ENCODE measurements around the gene TMEM115. TPM values are rescaled to one million over a fixed set of nuclear protein-coding genes. Genes with fewer than 3 reads are reported as not detected.
A peak's percentile ranks its signal among the peaks of the same experiment; 100 is the strongest.

Gene TMEM115
- total and polyA plus RNA-seq, 3 experiments from 2014 or later = 30.5 to 47.2 (median 33.2) TPM

DNA sequence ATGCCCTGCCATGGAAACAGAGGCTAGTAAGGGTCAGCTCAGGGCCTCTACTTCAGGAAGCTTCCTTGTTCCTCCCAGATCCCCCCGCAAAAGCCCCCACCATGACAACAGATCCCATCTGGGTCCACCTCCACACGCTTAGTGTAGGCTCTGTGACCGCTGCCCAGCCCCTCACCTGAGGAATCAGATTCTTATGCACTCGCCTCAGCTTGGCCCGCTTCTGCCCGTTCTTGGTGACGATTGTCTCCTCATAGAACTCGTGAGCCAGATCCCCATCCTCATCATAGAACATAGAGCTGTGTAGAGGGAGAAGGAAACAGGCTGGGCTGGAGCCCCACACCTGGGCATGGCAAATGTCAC is 33.2 kb downstream of the TMEM115 start:
- Mint-ChIP-seq H3K27ac (peak overlapping the region in 6 of 8 donors; percentile 29 to 70 (median 60)), H3K9me3 (no peaks in the 10 kb centered on the region), H3K36me3 (peaks cover 0 to 44% (median 0%) of the 10 kb centered on the region in 3 donors), H3K4me3 (peak overlapping the region; percentile 32 to 97 (median 45)), H3K4me1 (peaks cover 20 to 38% (median 24%) of the 10 kb centered on the region in 3 donors), H3K27me3 (peaks cover 0 to 1% of the 10 kb centered on the region in 2 donors)
- H3K9me3 ChIP-seq (ENCODE audit: low read length) = no peaks in the 10 kb centered on the region
- H3K4me1 ChIP-seq (ENCODE audit: insufficient read depth, low read length) = peaks cover 22% of the 10 kb centered on the region
- no peak overlapping the region for H3K27ac ChIP-seq (ENCODE audit: low read depth, low read length)
- POLR2A ChIA-PET = interaction anchor here (3.9 kb wide), 1 partner anchor 11 kb away, joined by 57 read pairs; no protein-coding TSS in a partner anchor
- no peak for DNase-seq
- peaks cover 21% of the 10 kb centered on the region for H3K36me3 ChIP-seq (ENCODE audit: insufficient read depth, low read length)
- CTCF ChIA-PET = interaction anchor here (1.4 to 3.3 kb wide), 2 partner anchors 11 to 67 kb away, joined by 3 to 22 read pairs; no protein-coding TSS in a partner anchor
- H3K27me3 ChIP-seq (ENCODE audit: insufficient read depth, low read length, poor library complexity, severe bottlenecking) = no peaks in the 10 kb centered on the region
- H3K4me3 ChIP-seq (ENCODE audit: low read length) = no peak overlapping the region

DNA sequence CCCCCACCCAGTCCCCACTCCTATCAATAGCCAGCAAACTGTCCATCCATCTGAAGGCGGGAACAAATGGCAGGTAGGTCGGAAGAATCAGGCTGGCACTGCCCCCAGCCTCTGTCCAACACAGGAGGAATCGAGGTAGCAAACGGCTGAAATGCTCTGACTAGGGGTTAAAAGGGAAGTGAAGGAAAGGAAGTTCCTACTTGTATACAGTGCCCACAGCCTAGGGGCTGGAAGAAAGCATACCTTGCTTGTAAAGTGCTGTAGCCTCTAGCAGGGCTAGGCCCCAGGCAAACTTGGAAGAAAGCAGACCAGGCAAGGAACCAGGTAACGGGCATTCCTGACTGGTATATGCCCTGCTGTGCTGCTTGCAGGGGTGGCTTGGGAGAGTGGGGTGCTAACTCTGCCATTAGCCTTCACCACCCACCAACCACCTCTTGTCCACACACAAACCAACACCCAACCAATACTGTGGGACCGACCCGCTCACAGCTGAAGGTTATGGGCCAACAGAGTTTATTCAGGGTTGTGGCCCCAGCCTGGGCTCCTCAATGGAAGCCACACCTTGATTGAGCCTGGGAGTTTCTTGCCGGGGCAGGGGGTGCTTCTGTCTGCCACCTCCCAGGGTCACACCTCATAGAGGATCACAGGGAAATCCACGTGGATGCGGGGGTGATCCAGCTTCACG is 33.7 kb downstream of the TMEM115 start:
- Histone ChIP-seq H3K4me1 (ENCODE audit: insufficient read depth, low read length) (peaks cover 24% of the 10 kb centered on the region), H3K27me3 (ENCODE audit: insufficient read depth, low read length, poor library complexity, severe bottlenecking) (no peaks in the 10 kb centered on the region), H3K36me3 (ENCODE audit: insufficient read depth, low read length) (peaks cover 15% of the 10 kb centered on the region), H3K27ac (ENCODE audit: low read depth, low read length) (no peak overlapping the region), H3K4me3 (ENCODE audit: low read length) (no peak overlapping the region), H3K9me3 (ENCODE audit: low read length) (no peaks in the 10 kb centered on the region)
- Mint-ChIP-seq H3K9me3 (no peaks in the 10 kb centered on the region), H3K27ac (peak overlapping the region in 5 of 8 donors; percentile 45 to 80 (median 66)), H3K36me3 (peaks cover 0 to 41% (median 0%) of the 10 kb centered on the region in 3 donors), H3K27me3 (peaks cover 0 to 1% of the 10 kb centered on the region in 2 donors), H3K4me3 (peak overlapping the region in 3 of 7 donors; percentile 47 to 85 (median 76)), H3K4me1 (peaks cover 20 to 40% (median 26%) of the 10 kb centered on the region in 3 donors)
- POLR2A ChIA-PET = interaction anchor here (3.9 kb wide), 1 partner anchor 12 kb away, joined by 57 read pairs; no protein-coding TSS in a partner anchor
- CTCF ChIA-PET = interaction anchor here (1.0 to 3.3 kb wide), 4 partner anchors 11 to 26 kb away, joined by 3 to 22 read pairs (median 12); partner anchors contain the start of genes HYAL3 and NAA80
- no peak for DNase-seq

DNA sequence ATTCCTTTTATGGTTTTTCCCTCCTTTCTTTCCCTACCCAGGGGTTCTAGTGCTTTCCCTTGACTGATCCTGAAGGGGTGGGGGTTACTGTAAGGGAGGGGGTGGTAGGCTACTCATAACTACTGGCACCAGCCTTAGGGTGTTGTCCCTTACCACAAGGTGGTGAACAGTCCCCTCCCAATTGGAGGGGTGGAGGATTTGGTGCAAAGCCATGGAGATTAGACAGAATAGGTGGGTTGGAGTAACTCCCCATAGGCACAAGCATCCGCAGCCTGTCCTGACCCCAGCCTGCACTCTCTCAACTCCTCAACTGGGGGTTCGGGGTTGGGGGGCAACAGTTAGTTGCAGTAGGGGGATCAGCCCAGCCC is 34.2 kb downstream of the TMEM115 start:
- peak overlapping the region in 3 of 7 donors; percentile 47 to 85 (median 76) for H3K4me3 Mint-ChIP-seq
- no peak overlapping the region for H3K27ac ChIP-seq (ENCODE audit: low read depth, low read length)
- H3K9me3 ChIP-seq (ENCODE audit: low read length) = no peaks in the 10 kb centered on the region
- no peak overlapping the region for H3K4me3 ChIP-seq (ENCODE audit: low read length)
- H3K36me3 ChIP-seq (ENCODE audit: insufficient read depth, low read length) = peaks cover 11% of the 10 kb centered on the region
- H3K4me1 Mint-ChIP-seq = peaks cover 25 to 45% (median 31%) of the 10 kb centered on the region in 3 donors
- H3K27me3 ChIP-seq (ENCODE audit: insufficient read depth, low read length, poor library complexity, severe bottlenecking) = no peaks in the 10 kb centered on the region
- H3K4me1 ChIP-seq (ENCODE audit: insufficient read depth, low read length) = peaks cover 29% of the 10 kb centered on the region
- peak overlapping the region in 5 of 8 donors; percentile 33 to 80 (median 70) for H3K27ac Mint-ChIP-seq
- POLR2A ChIA-PET = no interaction called here
- H3K27me3 Mint-ChIP-seq = peaks cover 0 to 1% of the 10 kb centered on the region in 2 donors
- no peaks in the 10 kb centered on the region for H3K9me3 Mint-ChIP-seq
- H3K36me3 Mint-ChIP-seq = peaks cover 0 to 35% (median 0%) of the 10 kb centered on the region in 3 donors
- no peak for DNase-seq
- CTCF ChIA-PET = interaction anchor here (1.0 to 3.3 kb wide), 11 partner anchors 11 to 131 kb away, joined by 3 to 22 read pairs (median 4); partner anchors contain the start of genes HYAL3 and NAA80

- peak overlapping the region in 2 of 7 donors; percentile 5 to 85 for H3K4me3 Mint-ChIP-seq
- peaks cover 30 to 51% (median 36%) of the 10 kb centered on the region in 3 donors for H3K4me1 Mint-ChIP-seq
- DNase-seq = peak; percentile 39 to 75 (median 50)
- no peak overlapping the region for H3K27ac ChIP-seq (ENCODE audit: low read depth, low read length)
- peaks cover 35% of the 10 kb centered on the region for H3K4me1 ChIP-seq (ENCODE audit: insufficient read depth, low read length)
- H3K36me3 Mint-ChIP-seq = peaks cover 0 to 30% (median 0%) of the 10 kb centered on the region in 3 donors
- H3K36me3 ChIP-seq (ENCODE audit: insufficient read depth, low read length) = peaks cover 6% of the 10 kb centered on the region
- H3K27me3 Mint-ChIP-seq = peaks cover 0 to 1% of the 10 kb centered on the region in 2 donors
- CTCF ChIA-PET = interaction anchor here (0.8 to 3.3 kb wide), 18 partner anchors 8 to 130 kb away, joined by 3 to 22 read pairs (median 4); partner anchors contain the start of genes HYAL3 and NAA80
- no peaks in the 10 kb centered on the region for H3K9me3 ChIP-seq (ENCODE audit: low read length)
- no peak overlapping the region for H3K4me3 ChIP-seq (ENCODE audit: low read length)
- POLR2A ChIA-PET = interaction anchor here (2.0 kb wide), 1 partner anchor 13 kb away, joined by 6 read pairs; no protein-coding TSS in a partner anchor
- H3K27me3 ChIP-seq (ENCODE audit: insufficient read depth, low read length, poor library complexity, severe bottlenecking) = no peaks in the 10 kb centered on the region
- peak overlapping the region; percentile 31 to 89 (median 64) for H3K27ac Mint-ChIP-seq
- H3K9me3 Mint-ChIP-seq = no peaks in the 10 kb centered on the region
Measured at GRCh38 chr3:50324351-50325112, 34.8 kb downstream of the TMEM115 start.

DNA sequence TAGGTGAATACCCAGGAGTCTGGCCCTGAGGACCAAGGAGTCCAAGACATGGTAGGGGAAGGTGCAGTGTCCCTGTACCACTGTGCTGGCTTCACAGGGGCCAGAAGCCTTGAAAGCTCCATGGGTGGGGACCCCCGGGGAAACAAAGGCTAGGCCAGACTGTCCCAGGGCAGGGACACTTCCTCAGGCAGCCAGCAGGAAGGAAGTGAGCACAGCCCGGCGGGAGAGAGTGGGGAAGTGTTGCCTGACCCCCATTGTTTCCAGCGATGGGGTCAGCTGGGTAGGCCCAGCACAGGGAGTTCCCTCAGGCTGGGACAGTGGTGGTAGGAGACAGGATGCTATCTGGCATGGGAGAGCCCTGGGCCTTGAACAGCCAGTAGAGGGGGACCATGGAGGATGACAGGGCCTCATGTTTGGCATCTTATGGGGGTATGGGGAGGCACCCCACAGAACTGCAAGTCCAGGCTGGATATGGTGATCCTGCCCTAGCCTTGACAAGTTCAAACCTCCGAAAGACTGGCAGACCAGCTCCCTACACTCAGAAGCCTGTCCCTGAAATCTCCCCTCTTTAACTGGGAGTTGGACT is 35.6 kb downstream of the TMEM115 start:
- CTCF ChIA-PET = interaction anchor here (0.8 to 3.3 kb wide), 16 partner anchors 9 to 129 kb away, joined by 3 to 22 read pairs (median 4); partner anchors contain the start of genes HYAL3 and NAA80
- Histone ChIP-seq H3K9me3 (ENCODE audit: low read length) (no peaks in the 10 kb centered on the region), H3K4me1 (ENCODE audit: insufficient read depth, low read length) (peaks cover 34% of the 10 kb centered on the region), H3K4me3 (ENCODE audit: low read length) (no peak overlapping the region), H3K27me3 (ENCODE audit: insufficient read depth, low read length, poor library complexity, severe bottlenecking) (no peaks in the 10 kb centered on the region), H3K36me3 (ENCODE audit: insufficient read depth, low read length) (peaks cover 4% of the 10 kb centered on the region), H3K27ac (ENCODE audit: low read depth, low read length) (no peak overlapping the region)
- Mint-ChIP-seq H3K27ac (peak overlapping the region in 5 of 8 donors; percentile 38 to 84 (median 71)), H3K4me3 (peak overlapping the region in 1 of 7 donors; percentile 81), H3K4me1 (peaks cover 35 to 58% (median 43%) of the 10 kb centered on the region in 3 donors), H3K36me3 (peaks cover 0 to 27% (median 0%) of the 10 kb centered on the region in 3 donors), H3K27me3 (peaks cover 0 to 1% of the 10 kb centered on the region in 2 donors), H3K9me3 (no peaks in the 10 kb centered on the region)
- POLR2A ChIA-PET = interaction anchor here (0.6 to 2.0 kb wide), 2 partner anchors 14 to 35 kb away, joined by 3 to 6 read pairs; no protein-coding TSS in a partner anchor
- no peak for DNase-seq

- H3K4me3 ChIP-seq (ENCODE audit: low read length) = no peak overlapping the region
- H3K27ac ChIP-seq (ENCODE audit: low read depth, low read length) = no peak overlapping the region
- Mint-ChIP-seq H3K4me3 (peak overlapping the region in 6 of 7 donors; percentile 8 to 81 (median 46)), H3K27ac (peak overlapping the region in 6 of 8 donors; percentile 43 to 84 (median 70)), H3K36me3 (peaks cover 0 to 24% (median 0%) of the 10 kb centered on the region in 3 donors), H3K9me3 (no peaks in the 10 kb centered on the region), H3K4me1 (peaks cover 34 to 58% (median 43%) of the 10 kb centered on the region in 3 donors), H3K27me3 (peaks cover 0 to 1% of the 10 kb centered on the region in 2 donors)
- H3K27me3 ChIP-seq (ENCODE audit: insufficient read depth, low read length, poor library complexity, severe bottlenecking) = no peaks in the 10 kb centered on the region
- CTCF ChIA-PET = interaction anchor here (1.1 to 2.0 kb wide), 6 partner anchors 9 to 128 kb away, joined by 3 to 9 read pairs (median 6); partner anchors contain the start of genes HYAL3 and NAA80
- peaks cover 29% of the 10 kb centered on the region for H3K4me1 ChIP-seq (ENCODE audit: insufficient read depth, low read length)
- H3K9me3 ChIP-seq (ENCODE audit: low read length) = no peaks in the 10 kb centered on the region
- no peak for DNase-seq
- POLR2A ChIA-PET = interaction anchor here (2.0 kb wide), 1 partner anchor 14 kb away, joined by 6 read pairs; no protein-coding TSS in a partner anchor
- peaks cover 4% of the 10 kb centered on the region for H3K36me3 ChIP-seq (ENCODE audit: insufficient read depth, low read length)
Measured at GRCh38 chr3:50323092-50323600, 36.2 kb downstream of the TMEM115 start.

All from CD8-positive, alpha-beta memory T cell (primary cell).